Testis (tissue), 3 donors: Measurements from ENCODE around the gene GRAMD1A. TPM values are rescaled to one million over a fixed set of nuclear protein-coding genes. Genes with fewer than 3 reads are reported as not detected.

Source experiments
- DNase-seq: peaks from one replicate; pipeline ENCODE4 v3.0.0-alpha.2; 2019
- H3K27ac ChIP-seq, 2 donors: fragments of 200-600 bp; sonication (generic); one replicate each; pipeline ENCODE4 v1.5.1; 2019
- H3K27me3 ChIP-seq: fragments of 200-600 bp; sonication (generic); one replicate; pipeline ENCODE4 v1.5.1; 2019
- H3K36me3 ChIP-seq: fragments of 200-600 bp; sonication (generic); one replicate; pipeline ENCODE4 v1.5.1; 2017; ENCODE audit warnings: low read depth; ENCODE audit errors: missing control alignments
- H3K4me1 ChIP-seq: fragments of 200-600 bp; sonication (generic); one replicate; pipeline ENCODE4 v1.5.1; 2019
- H3K4me3 ChIP-seq, 2 donors: fragments of 200-600 bp; sonication (generic); one replicate each; pipeline ENCODE4 v1.5.1; 2017 to 2019
- H3K9me3 ChIP-seq: fragments of 200-600 bp; sonication (generic); one replicate; pipeline ENCODE4 v1.5.1; 2017
- CTCF ChIP-seq, 3 experiments: fragments of 450-650 bp in 2 of 3; fragments of 200-600 bp in 1 of 3; sonication (generic) in 1 of 3; IDR thresholded peaks; one replicate each; pipeline ENCODE4 v1.5.1; 2016 to 2019; ENCODE audit warnings: antibody characterized with exemption in 3 of 3, mild to moderate bottlenecking in 2 of 3, moderate library complexity in 1 of 3
- POLR2A ChIP-seq: fragments of 450-650 bp; IDR thresholded peaks from one replicate; pipeline ENCODE4 v1.6.1; 2017; ENCODE audit warnings: antibody characterized with exemption, mild to moderate bottlenecking, moderate library complexity
- WGBS, 2 donors: methylation state at CpG; one replicate each; pipeline ENCODE4 v1.1.5; 2018; 5-methylcytosine and 5-hydroxymethylcytosine counted together
- intact Hi-C: fragments of 100-400 bp; cut with DNase I; formaldehyde crosslinking; loops from one replicate; pipeline ENCODE4 v1.15.1; 2023; ENCODE audit warnings: low total_unique reads
- polyA plus RNA-seq: library from polyadenylated mRNA; stranded (reverse); fragments of 350-450 nt; fragmentation: Illumina TruSeq; extraction: RNeasy Lipid Tissue Mini Kit (QIAGEN cat#74804); gene quantifications from one replicate; pipeline ENCODE4 v1.2.3, GENCODE V29; 2014; ENCODE audit warnings: low read depth, low replicate concordance; ENCODE audit not compliant: insufficient read depth
- total RNA-seq, 2 donors: library from RNA; depleted of rRNA; stranded (reverse); fragments of >200 nt; gene quantifications; one replicate each; pipeline ENCODE4 v1.2.3, GENCODE V29; 2016

Gene GRAMD1A
- total and polyA plus RNA-seq, 3 donors from 2014 or later, result 62.8 to 99.3 (median 92.4) TPM

- H3K27ac ChIP-seq, result peak overlapping the region in 1 of 2 donors; percentile 59
- no peaks in the 10 kb centered on the region for H3K36me3 ChIP-seq
- H3K4me3 ChIP-seq, result no peak overlapping the region
- no peak for DNase-seq
- no peak for TF ChIP-seq POLR2A
- WGBS, 2 donors, result 59 to 79% methylated on average over 7 to 17 of the region's 17 CpGs
- H3K4me1 ChIP-seq, result peaks cover 35% of the 10 kb centered on the region
- H3K27me3 ChIP-seq, result no peaks in the 10 kb centered on the region
- intact Hi-C loops, result no loop called here
- H3K9me3 ChIP-seq, result no peaks in the 10 kb centered on the region
These were observed 38.7 kb downstream of the GRAMD1A start for GRCh38 chr19:35038623-35039512.

- peaks cover 35% of the 10 kb centered on the region for H3K4me1 ChIP-seq
- no peaks in the 10 kb centered on the region for H3K9me3 ChIP-seq
- TF ChIP-seq CTCF (IDR thresholded peaks at IDR 0.05), result no peak
- no peak for TF ChIP-seq POLR2A
- intact Hi-C loops, result no loop called here
- 31 to 37% methylated on average over 19 to 39 of the region's 39 CpGs for WGBS, 2 donors
- no peaks in the 10 kb centered on the region for H3K27me3 ChIP-seq
- DNase-seq, result no peak
- H3K27ac ChIP-seq, result peak overlapping the region; percentile 50 to 78
- no peaks in the 10 kb centered on the region for H3K36me3 ChIP-seq
- peak overlapping the region in 1 of 2 donors; percentile 9 for H3K4me3 ChIP-seq
These were observed 40.0 kb downstream of the GRAMD1A start for GRCh38 chr19:35039881-35040825.

GRCh38 chr19:35040826-35041547 lies 40.9 kb downstream of the GRAMD1A start:
- H3K4me1 ChIP-seq, result peaks cover 35% of the 10 kb centered on the region
- intact Hi-C loops, result no loop called here
- peak overlapping the region; percentile 50 to 78 for H3K27ac ChIP-seq
- no peaks in the 10 kb centered on the region for H3K27me3 ChIP-seq
- 8 to 11% methylated on average over 27 to 33 of the region's 36 CpGs for WGBS, 2 donors
- peak; percentile 89 for DNase-seq
- H3K4me3 ChIP-seq, result no peak overlapping the region
- TF ChIP-seq POLR2A (no peak), CTCF (IDR thresholded peaks at IDR 0.05) (no peak)
- no peaks in the 10 kb centered on the region for H3K36me3 ChIP-seq
- no peaks in the 10 kb centered on the region for H3K9me3 ChIP-seq

GRCh38 chr19:35041548-35042055 lies 41.5 kb downstream of the GRAMD1A start, which contains the start of gene HPN:
Gene HPN (plus strand): TSS chr19:35041721. CDS start chr19:35042507, 786 bp downstream.
- DNase-seq, result no peak
- 44 to 59% methylated on average over 4 to 9 of the region's 19 CpGs for WGBS, 2 donors
- Histone ChIP-seq H3K4me1 (peaks cover 35% of the 10 kb centered on the region), H3K27ac (peak within 1 kb of the TSS; percentile 50 to 78), H3K9me3 (no peaks in the 10 kb centered on the region), H3K27me3 (no peaks in the 10 kb centered on the region), H3K4me3 (no peak within 1 kb of the TSS), H3K36me3 (no peaks in the 10 kb centered on the region)
- TF ChIP-seq CTCF (IDR thresholded peaks at IDR 0.05) (no peak), POLR2A (no peak)
- intact Hi-C loops, result no loop called here
